Heart right ventricle (tissue), 16 donors: ENCODE measurements around the gene FREM2. TPM values are rescaled to one million over a fixed set of nuclear protein-coding genes. Genes with fewer than 3 reads are reported as not detected.

Source experiments
- ATAC-seq, 8 donors: fragments of 200-7000 bp; cut with Tn5 transposase; one replicate each; pipeline ENCODE4 v1.9.1; 2020; ENCODE audit warnings: mild to moderate bottlenecking in 8 of 8, moderate library complexity in 8 of 8, moderate number of reproducible peaks in 1 of 8
- DNase-seq, 2 donors: peaks; one replicate each; pipeline ENCODE4 v3.0.0-alpha.2; 2020
- H3K27ac ChIP-seq, 10 donors: fragments of 200-600 bp; sonication (generic) in 2 of 10; one replicate each; pipeline versions ENCODE4 v1.5.0 to v1.8.0; 2020 to 2022; ENCODE audit warnings: mild to moderate bottlenecking in 3 of 10
- H3K27me3 ChIP-seq, 7 donors: fragments of 200-600 bp; one replicate each; pipeline ENCODE4 v1.8.0; 2021 to 2022; ENCODE audit warnings: mild to moderate bottlenecking in 2 of 7
- H3K36me3 ChIP-seq, 9 donors: fragments of 200-600 bp; sonication (generic) in 1 of 9; one replicate each; pipeline versions ENCODE4 v1.5.0 to v1.8.0; 2020 to 2022; ENCODE audit warnings: mild to moderate bottlenecking in 2 of 9
- H3K4me1 ChIP-seq, 9 donors: fragments of 200-600 bp; sonication (generic) in 1 of 9; one replicate each; pipeline versions ENCODE4 v1.5.0 to v1.8.0; 2020 to 2022; ENCODE audit warnings: mild to moderate bottlenecking in 4 of 9
- H3K4me3 ChIP-seq, 10 donors: fragments of 200-600 bp; sonication (generic) in 2 of 10; one replicate each; pipeline versions ENCODE4 v1.5.0 to v1.8.0; 2020 to 2022; ENCODE audit warnings: mild to moderate bottlenecking in 7 of 10, moderate library complexity in 2 of 10
- H3K9me3 ChIP-seq, 11 donors: fragments of 200-600 bp in 10 of 11; sonication (generic) in 2 of 11; one replicate each; pipeline versions ENCODE4 v1.5.0 to v1.8.0; 2013 to 2022; ENCODE audit warnings: mild to moderate bottlenecking in 2 of 11, control low read depth in 1 of 11, moderate library complexity in 1 of 11
- WGBS, 2 donors: extraction: QIAGEN DNeasy Blood & Tissue Kit; methylation state at CpG; one replicate each; pipeline ENCODE4 v1.1.7; 2013; ENCODE audit warnings: inconsistent platforms in 1 of 2; 5-methylcytosine and 5-hydroxymethylcytosine counted together
- intact Hi-C, 10 donors: fragments of 100-400 bp; cut with DNase I; formaldehyde crosslinking; loops; one replicate each; pipeline versions ENCODE4 v1.11.1 to v1.14.2; 2022
- polyA plus RNA-seq, 2 donors: library from polyadenylated mRNA; stranded (reverse); fragments of 200-250 nt; gene quantifications; one replicate each; pipeline ENCODE4 v1.2.3, GENCODE V29; 2013
- total RNA-seq, 10 donors: library from RNA; stranded (reverse); fragmentation: NEBNext Ultra II Directional in 3 of 10; extraction: Animal tissue kit (Norgen Biotek cat#: 25700) in 3 of 10; gene quantifications; one replicate each; pipeline versions ENCODE4 v1.2.1 to v1.2.4, GENCODE V29; 2021 to 2023
- TF ChIP-seq, protein P1 (sequence below), 9 donors: fragments of 200-600 bp; sonication (generic) in 2 of 9; IDR thresholded peaks; one replicate each; pipeline versions ENCODE4 v1.5.0 to v1.8.0; 2021 to 2022; ENCODE audit warnings: antibody characterized with exemption in 9 of 9, mild to moderate bottlenecking in 5 of 9, moderate library complexity in 1 of 9
- donor health status: Arrhythmogenic right ventricular cardiomyopathy.
- donor health status: ischemic (EF 13 %, LVEDD 7.1; RV severe dilation, severe dysfunction).
- donor health status: healthy with polysubstance abuse.
- donor health status: DM: no; HTN: yes; CAD: no.
- donor health status: DM: no; HTN: no; CAD: no.
- donor health status: ischemic (EF 25% LVEDD 6.9; RV normal size, moderate dysfunction).
- donor health status: ischemic (EF 25% LVEDD 5.7; RV mildly dilated, moderate dysfunction).
- donor health status: healthy.
- donor health status: DM: yes; HTN: yes; CAD: no.
- donor health status: Ischemic cardiomyopathy.
- donor health status: ischemic (EF 35%, LVEDD 5.7; RV mildly dilated, moderate dysfunction).
- donor health status: nonischemic (EF 11% LVEDD 7.7; RV severe dilation, severe dysfunction).
- donor health status: DM: yes; HTN: yes; CAD: no.
- donor health status: PGD.
- donor health status: ischemic (EF 29% LVEDD 5.4; RV normal size, mild dysfunction).
- donor health status: nonischemic (EF 23%, LVEDD 6.1; RV moderate dilation, normal function).

The FREM2 gene
- total and polyA plus RNA-seq, 12 donors: 0.01 to 0.46 (median 0.13) TPM; not detected in 1

DNA sequence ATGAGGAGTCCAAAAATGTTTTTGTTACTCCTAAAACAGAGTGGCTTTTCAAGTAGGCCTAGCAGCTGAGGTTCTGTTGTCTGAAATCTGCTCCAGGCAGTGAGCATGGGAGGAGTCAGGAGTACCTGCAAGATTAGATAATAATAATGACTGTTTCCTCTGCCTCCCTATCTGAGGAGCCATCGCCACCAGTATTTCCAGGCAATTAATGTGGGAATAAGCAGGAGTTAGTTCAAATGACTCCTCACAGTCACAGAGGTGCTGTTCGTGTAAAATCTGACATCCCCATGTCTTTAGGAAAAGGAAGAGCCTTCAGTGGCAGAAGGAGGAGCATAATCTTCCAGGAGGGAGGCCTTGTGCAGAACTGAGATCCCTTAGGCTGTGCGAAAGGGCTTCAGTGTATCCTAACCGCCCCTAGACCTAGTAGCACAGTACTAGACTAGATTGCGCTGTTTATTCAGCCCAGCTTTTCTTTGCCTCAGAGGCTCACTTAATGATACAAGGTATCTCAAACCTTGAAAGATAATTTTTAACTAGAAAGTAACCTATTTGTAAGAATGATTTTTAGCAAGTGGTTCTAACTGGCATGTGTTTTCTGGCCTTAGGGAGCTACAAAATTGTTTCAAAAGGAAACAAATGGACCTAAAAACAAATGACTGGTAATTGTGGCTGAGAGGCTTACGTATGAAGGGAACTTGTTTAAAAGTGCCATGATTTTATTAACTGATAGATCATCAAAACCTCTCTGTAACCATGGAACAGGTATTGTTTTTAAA, 49.0 kb downstream of the FREM2 start:
- H3K27ac ChIP-seq: no peak overlapping the region
- no peak for ATAC-seq
- no peaks in the 10 kb centered on the region for H3K36me3 ChIP-seq
- H3K9me3 ChIP-seq: no peaks in the 10 kb centered on the region
- no peak overlapping the region for H3K4me3 ChIP-seq
- H3K4me1 ChIP-seq: no peaks in the 10 kb centered on the region
- WGBS, 2 donors: 64 to 71% methylated on average over 6 of the region's 6 CpGs
- no peak for DNase-seq
- TF ChIP-seq, protein P1, sequence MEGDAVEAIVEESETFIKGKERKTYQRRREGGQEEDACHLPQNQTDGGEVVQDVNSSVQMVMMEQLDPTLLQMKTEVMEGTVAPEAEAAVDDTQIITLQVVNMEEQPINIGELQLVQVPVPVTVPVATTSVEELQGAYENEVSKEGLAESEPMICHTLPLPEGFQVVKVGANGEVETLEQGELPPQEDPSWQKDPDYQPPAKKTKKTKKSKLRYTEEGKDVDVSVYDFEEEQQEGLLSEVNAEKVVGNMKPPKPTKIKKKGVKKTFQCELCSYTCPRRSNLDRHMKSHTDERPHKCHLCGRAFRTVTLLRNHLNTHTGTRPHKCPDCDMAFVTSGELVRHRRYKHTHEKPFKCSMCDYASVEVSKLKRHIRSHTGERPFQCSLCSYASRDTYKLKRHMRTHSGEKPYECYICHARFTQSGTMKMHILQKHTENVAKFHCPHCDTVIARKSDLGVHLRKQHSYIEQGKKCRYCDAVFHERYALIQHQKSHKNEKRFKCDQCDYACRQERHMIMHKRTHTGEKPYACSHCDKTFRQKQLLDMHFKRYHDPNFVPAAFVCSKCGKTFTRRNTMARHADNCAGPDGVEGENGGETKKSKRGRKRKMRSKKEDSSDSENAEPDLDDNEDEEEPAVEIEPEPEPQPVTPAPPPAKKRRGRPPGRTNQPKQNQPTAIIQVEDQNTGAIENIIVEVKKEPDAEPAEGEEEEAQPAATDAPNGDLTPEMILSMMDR (IDR thresholded peaks at IDR 0.05): no peak
- intact Hi-C loops: no loop called here
- H3K27me3 ChIP-seq: peaks cover 0 to 6% (median 0%) of the 10 kb centered on the region in 7 donors

DNA sequence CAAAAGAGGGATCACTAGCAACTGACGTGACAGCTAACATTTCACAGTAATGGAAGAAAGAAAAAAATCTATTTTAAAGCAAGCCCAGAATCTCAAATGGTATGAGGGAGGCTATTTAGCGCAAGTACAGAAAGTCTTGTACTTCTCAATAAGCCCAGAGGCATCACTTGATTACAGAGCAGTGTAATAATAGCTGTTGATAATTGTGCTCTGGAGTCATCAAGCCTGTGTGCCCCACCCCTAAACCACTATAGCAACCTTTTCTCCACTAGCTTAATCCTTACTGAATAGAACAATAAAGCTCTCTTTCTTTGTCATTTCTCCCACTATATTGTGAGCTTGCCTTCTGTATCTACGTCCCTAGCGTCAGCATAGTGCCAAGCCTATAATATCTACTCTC, 56.6 kb downstream of the FREM2 start:
- DNase-seq: no peak
- intact Hi-C loops: no loop called here
- TF ChIP-seq, protein P1 (IDR thresholded peaks at IDR 0.05): no peak
- Histone ChIP-seq H3K27ac (no peak overlapping the region), H3K36me3 (no peaks in the 10 kb centered on the region), H3K9me3 (no peaks in the 10 kb centered on the region), H3K4me3 (no peak overlapping the region), H3K4me1 (no peaks in the 10 kb centered on the region), H3K27me3 (peaks cover 0 to 4% (median 0%) of the 10 kb centered on the region in 7 donors)
- 56 to 62% methylated on average over 4 of the region's 4 CpGs for WGBS, 2 donors
- peak in 1 of 8 donors; percentile 41 for ATAC-seq

DNA sequence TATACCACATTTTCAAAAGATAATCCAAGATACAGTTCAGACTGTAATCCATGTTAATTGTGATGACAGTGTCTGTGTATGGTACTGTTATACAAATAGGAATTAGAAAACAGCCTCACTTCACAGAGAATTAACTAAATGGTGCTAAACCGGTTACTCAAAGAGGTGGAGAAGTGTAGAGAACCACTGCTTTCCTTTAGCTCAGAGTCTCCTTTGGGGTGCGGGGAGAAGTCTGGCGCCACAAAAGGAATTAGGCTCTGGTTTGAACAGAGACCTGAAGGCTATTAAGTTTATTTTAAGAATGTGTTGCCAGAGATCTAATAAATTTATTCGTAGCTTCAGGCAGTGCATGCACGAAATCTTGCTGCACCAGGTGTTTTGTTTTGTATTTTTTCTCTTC, 65.8 kb downstream of the FREM2 start:
- TF ChIP-seq, protein P1 (IDR thresholded peaks at IDR 0.05): no peak
- DNase-seq (no peak), ATAC-seq (no peak)
- 51 to 58% methylated on average over 5 of the region's 5 CpGs for WGBS, 2 donors
- Histone ChIP-seq H3K9me3 (no peaks in the 10 kb centered on the region), H3K4me3 (no peak overlapping the region), H3K36me3 (no peaks in the 10 kb centered on the region), H3K27me3 (peaks cover 0 to 34% (median 0%) of the 10 kb centered on the region in 7 donors), H3K4me1 (no peaks in the 10 kb centered on the region), H3K27ac (no peak overlapping the region)
- intact Hi-C loops: no loop called here

DNA sequence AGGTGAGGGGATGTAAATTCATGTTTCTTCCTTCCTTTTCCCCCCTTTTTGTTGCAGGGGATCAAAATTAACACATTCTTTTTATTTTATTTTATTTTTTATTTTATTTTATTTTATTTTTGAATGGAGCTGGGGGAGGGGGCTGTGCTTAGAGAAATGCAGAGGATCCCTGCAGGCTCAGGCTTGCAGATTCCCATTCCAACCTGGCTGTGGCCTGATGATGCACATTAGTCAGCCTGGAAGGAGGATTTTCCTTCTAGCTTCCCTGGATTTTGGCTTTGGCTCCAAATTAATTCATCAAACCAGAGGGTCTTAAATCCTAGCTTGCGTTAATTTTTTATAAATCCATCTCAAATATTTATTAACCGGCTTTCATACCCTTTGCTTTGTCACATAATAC, 67.0 kb downstream of the FREM2 start:
- ATAC-seq: no peak
- DNase-seq: no peak
- 89 to 91% methylated on average over 2 of the region's 2 CpGs for WGBS, 2 donors

More for the DNA sequence above, 67.0 kb downstream of the FREM2 start:
- Histone ChIP-seq H3K4me3 (no peak overlapping the region), H3K27ac (no peak overlapping the region), H3K4me1 (no peaks in the 10 kb centered on the region), H3K36me3 (no peaks in the 10 kb centered on the region), H3K9me3 (no peaks in the 10 kb centered on the region), H3K27me3 (peaks cover 0 to 45% (median 7%) of the 10 kb centered on the region in 7 donors)
- TF ChIP-seq, protein P1 (IDR thresholded peaks at IDR 0.05): no peak
- intact Hi-C loops: no loop called here
